Measurements from ENCODE around the gene MOK.
"Not testable (repeated sequence)": the region's sequence is repeated elsewhere in the genome, so short reads cannot be mapped to it uniquely, and the experiment has no call there.

- not testable (repeated sequence) for TF ChIP-seq POLR2A, POLR2AphosphoS5, SPI1 (IDR thresholded peaks at IDR 0.05; ENCODE audit: low read depth, low read length)
Measured at GRCh38 chr14:102351593-102351992, 46.6 kb upstream of the MOK start.

Data from GM12891 (cell line).